Pulmonary artery endothelial cell (primary cell): ENCODE data around the gene PNMA1. TPM values are rescaled to one million over a fixed set of nuclear protein-coding genes. Genes with fewer than 3 reads are reported as not detected.
A peak's percentile ranks its signal among the peaks of the same experiment; 100 is the strongest.

ENCODE experiments used
- DNase-seq: peaks from one replicate; pipeline ENCODE4 v3.0.0-alpha.2; 2011; ENCODE audit warnings: low read depth, low spot score
- total RNA-seq: library from RNA; depleted of rRNA; stranded (reverse); fragments of >200 nt; gene quantifications from 2 replicates; pipeline ENCODE4 v1.2.3, GENCODE V29; 2014

PNMA1 gene
- total RNA-seq, 1 donor from 2014 or later: 25.3 TPM

DNA sequence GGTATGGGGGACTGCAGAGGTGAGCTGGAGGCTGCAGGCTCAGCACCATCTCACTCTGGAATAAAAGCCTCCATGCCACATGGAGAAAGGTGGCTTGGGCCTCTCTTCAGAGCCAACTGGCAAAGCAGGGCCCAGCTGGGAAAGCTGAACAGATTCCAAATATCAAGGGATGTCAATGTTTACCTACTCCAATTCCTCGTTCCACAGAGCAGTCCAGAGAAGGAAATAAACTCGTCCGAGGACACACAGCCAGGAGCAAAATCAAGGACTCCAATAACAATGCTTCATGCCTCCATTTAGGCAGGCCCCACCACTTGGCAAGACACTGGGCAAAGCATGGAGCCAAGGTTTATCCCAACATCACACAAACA lies 36.3 kb upstream of the PNMA1 start:
- DNase-seq: no peak

DNA sequence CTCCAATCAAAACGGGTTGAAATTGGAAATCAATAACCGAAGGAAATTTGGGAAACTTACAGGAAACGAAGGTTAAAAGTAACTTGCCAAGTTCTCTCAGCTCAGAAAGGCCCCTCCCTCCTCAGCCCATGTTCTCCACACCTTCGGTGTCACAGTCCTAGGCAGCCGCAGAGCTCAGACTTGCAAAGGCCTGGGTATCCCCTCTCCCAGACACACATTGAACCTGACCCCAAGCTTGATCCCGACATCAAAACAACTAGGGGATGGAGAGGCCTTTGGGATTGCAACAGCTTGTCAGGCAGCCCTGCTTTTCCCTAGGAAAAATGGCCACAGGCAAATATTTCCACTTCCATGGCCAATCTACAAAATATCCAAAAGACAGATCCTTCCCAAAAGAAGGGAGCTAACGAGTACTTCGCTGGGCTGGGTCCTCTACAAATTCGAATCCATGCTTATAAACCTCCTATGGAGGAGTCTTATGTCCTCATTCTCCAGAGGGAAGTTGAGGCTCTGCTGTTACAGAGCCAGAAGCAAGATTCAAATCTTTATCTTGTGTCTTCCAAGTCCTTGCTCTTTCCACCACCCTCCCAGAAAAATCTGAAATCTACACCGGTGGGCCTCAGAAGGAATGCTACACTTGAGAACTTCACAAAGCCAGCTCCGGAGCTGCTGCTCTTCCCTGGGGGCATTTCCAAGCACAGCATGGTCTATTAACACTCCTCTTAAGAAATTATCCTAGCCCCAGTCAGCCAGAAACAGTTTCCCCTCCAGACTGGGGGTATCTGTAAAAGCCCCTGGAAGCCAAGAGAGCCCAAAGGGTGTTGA lies 35.7 kb upstream of the PNMA1 start:
- no peak for DNase-seq

DNA sequence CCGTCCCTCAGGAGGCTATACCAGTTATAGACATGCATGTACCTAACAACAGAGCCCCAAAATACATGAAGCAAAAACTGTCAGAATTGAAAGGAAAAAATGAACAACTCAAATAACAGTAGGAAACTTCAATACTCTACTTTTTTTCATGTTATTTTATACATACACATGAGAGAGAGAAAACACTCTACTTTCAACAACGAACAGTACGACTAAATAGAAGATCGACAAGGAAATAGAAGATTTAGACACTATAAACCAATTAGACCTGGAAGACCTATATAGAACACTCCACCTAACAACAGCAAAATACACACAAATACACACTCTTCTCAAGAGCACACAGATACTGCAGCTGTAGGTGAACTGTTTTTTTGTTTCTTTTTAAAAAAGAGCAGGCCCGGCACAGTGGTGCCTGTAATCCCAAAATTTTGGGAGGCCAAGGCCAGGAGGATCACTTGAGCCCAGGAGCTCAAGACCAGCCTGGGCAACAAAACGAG lies 34.7 kb upstream of the PNMA1 start:
- DNase-seq: no peak

DNA sequence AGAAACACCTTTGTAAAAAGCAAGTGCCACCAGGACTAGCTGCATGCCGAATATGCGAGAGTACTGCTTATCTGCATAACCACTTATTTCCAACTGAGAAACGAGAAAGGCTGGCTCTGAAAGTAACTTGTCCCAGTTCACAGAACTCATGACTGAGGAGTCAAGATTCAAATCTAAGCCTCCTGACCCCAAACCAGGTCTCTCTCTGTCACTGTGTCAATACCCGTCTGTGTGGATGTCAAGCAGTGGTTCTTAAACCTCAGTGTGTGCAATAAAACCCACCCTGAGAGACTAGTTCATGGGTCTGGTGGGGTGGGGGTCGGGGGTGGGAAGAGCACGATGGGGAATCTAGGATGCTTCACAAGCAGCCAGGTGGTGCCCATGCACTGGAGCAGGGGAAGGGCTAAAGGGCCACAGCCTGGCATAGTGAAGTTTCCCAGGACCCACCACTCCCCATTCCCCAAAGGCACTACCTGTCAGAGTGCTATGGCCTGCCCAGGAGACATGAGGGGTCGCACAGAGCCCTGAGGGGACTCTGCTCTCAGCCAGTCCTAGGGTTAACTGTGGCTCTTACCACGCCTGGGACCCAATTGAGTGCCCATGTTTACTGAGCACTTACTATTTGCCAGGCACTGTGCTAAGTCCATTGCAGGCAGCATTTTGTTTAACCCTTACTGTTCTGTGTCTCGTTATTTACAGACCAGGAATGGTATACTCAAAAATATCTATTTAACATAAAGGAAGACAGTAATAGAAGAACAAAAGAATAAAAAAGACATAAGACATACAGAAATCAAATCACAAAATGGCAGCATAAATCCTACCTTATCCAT lies 33.4 kb upstream of the PNMA1 start:
- no peak for DNase-seq

DNA sequence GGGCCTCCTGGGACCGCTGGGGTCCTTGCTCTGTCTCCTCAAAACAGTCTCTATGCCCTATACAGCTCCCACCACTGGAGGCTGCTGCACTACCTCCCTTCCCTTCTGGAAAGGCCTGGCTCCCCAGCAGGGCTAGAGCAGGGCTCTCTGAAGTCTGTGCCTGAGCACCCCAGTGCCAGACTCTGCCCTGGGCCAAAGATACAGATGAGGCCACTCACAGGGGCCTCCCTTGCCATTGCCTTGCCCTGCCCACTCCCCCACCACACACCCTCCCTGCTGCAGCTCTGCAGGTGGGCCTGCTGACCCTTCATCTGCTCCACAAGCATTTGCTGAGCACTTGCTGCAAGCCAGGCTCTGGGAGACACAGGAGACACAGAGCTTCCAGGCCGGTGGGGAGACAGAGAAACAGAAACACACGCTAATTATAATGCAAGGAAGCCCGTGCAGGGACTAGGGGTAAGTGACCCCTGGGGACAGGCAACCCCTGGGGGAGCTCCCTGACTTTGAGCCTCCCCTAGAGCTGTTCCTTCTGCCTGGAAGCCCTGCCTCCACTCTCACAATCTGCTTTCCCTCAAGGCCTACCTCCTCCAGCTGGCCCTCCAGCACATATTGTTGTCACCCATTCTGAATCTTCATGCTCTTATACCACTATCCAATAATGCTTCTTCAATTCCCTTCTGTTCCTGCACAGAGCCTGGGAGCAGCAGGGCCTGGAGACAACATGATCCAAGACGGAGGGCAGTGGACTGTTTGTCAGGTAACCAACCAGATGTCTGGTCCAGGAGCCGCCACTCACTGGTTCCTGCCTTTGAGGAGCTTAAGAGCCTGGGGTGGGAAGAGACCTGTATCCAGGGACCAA lies 32.6 kb upstream of the PNMA1 start:
- no peak for DNase-seq

DNA sequence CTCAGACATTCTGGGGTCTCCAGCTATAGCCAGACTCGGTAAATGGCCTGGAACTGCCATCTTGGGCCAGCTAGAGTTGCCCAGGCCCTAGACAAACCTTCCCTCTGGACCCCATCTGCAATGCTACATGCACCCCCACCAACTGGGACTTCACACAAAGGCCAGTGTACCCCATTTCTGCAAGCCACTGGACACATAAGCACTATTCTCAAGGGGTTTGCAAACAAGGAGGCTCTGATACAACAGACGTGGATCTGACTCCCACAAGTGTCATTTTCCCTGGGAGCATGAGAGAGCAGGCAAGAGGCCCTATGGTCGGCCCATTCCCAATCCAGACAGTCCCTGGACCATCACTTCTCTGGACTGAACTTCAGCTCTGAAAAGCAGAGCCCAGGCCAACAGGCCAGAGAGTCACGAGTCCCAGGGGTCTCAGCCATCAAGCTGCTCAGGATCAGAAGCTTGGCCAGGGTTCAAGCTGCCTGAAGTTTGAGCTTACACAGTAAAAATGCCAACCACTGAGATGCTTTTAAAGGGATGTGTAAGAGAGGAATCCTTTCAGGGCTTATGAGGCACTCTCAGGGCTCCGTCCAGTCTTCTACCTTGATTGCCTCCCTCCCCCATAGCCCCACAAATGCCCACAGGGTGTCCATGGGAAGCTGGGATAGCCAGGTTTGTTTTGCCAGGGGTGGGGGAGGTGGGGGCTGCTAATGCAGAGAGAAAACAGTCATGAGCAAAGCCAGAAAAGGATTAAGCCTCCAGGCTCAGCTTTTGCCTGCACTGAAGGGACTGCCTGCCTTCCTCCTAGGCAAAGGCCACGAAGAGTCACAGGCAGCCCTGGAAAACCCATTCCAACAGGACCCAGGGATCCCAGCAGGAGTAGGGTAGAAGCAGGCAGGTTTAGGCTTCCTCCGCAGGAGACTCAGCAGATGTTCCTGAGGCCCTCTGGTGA lies 31.7 kb upstream of the PNMA1 start:
- no peak for DNase-seq

DNA sequence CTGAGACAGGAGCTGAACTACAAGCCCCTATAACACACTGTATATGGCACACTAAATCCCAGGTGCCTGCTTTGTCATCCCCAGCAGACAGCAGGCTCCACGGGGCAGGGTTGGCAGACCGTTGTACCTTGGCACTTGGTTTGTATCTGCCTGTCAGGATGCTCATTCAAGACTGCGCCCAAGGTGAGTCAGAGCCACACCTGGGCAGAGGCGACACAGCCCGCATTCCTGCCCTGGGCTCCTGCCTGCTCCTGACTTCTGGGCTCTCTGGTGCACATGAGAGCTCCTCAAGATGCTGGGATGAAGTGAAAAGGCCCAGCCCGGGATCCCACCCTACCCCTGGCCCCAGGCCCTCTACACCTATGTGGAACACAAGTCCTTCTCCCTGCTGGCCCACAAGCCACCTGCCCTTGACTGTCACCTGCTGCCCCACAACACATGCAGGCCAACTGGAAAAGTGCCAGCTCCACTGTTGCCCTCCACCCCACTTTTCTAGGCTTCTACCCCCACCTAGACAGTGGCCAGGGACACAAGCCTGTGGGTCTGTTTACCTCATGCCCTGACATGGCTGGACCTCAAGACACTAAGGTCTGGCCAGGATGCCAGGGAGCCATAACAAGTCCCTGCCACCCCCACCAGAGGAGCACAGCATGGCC lies 30.8 kb upstream of the PNMA1 start:
- no peak for DNase-seq

DNA sequence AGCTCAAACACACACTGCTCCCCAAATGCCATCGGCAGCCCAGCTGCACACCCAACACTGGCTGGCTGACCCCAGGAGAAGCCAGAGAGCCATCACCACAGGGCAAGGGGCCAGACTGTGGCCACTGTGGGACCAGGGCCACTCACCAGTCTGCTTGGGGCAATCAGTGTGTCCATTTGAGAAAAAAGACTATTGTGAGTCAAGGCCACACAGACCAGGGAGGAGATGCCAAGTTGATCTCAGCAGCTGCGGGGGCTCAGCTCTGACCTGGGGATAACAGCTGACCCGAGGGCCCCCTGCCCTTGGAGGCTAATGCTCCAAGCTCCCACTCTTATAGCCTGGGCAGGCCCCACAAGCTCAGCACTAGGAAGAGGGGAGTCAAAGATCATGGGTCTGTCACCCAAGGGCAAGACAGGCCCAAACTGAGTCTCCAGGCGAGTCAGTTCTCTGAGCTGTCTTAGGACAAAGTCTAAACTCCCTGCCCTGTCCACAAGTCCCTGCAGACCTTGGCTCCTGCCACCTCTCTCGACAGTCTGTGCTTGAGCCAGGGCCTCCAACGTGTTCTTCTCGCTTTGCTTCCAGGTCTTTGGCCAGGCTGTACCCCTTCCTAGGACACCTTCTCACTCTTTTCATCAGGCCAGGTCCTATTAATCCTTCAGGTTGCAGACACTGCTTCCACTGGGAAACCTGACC lies 30.1 kb upstream of the PNMA1 start:
- DNase-seq: no peak

DNA sequence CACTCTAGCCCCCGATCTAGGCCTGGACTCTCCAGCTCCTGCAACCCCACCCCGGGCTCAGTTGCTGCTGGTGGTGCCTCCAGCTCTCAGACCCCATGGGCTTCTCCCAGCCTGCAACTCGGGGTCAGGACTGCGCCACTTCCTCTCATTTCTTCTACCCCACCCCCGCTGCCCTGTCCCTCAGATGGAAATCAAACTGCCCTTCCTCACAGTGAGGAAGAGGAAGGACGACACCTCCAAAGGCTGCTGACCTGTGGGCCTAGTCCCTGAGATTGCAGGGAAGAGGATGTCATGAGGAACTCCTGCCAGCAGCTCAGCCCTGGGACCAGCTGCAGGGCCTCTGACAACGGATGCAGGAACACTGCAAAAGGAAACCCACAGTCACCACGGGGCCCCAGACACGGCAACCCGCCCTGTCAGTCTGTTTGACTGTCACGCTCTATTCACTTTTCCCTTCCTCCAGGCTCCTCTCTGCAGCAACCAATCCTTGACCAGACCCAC lies 29.3 kb upstream of the PNMA1 start:
- DNase-seq: no peak

DNA sequence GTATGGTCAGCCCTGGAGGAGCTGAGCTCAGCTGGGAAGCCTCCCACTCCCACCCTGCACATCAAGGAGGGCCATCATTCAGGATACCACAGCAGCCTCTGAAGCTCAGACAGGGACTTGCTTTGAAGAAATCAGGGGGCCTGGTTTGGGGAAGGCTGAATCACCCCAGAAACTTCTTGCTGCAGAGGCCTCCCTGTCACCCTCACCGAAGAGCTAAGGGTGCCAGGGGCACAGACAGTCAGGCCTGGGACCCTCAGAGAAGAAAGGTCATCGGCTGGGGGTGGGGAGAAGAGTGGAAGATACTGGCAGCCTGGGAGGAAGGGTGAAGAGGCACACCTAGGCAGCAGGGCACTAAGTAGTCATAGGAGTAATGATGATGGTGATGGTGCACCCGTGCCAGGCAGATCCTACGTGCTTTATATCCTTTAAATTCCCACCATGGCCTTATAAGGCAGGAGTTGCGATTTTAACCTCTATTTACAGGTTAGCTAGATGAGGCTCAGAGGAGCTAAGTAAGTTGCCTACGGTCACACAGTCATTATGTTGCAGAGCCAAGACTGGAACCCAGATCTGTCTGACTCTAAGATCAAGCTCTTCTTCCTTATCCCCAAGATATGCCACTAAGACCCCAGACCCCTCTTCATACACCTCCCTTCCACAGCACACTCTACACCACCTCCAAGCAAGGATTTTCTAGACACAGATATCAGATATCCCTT lies 28.5 kb upstream of the PNMA1 start:
- no peak for DNase-seq

DNA sequence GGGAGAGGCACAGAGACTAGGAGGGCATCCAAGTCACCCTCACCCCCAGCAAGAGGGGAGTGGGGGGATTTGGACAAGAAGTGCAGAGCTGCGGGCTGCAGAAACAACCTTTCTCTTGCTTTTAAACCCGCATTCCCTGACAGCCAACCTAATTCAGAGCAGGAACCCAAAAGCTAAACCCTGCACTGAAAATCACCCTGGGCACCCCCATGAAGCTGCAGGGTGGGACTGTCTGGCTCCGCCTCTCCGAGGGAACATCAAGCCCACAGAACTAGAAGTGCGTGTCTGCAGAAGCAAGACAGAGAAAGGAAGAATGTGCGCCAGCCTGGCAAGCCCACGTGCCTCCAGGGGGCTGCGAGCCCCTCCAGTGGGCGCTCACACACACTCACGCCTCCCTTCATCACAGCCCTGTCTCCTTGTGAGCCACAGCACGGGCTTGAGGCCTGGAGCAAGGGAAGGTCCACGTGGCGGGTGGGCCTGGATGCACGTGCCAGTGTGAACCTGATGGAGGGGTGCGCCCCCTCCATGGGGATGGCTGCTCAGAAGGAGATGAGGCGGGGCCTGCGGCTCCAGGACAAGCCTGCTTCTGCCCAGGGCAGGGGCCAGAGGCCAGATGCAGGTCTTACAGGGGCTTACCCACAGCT lies 27.8 kb upstream of the PNMA1 start:
- no peak for DNase-seq

DNA sequence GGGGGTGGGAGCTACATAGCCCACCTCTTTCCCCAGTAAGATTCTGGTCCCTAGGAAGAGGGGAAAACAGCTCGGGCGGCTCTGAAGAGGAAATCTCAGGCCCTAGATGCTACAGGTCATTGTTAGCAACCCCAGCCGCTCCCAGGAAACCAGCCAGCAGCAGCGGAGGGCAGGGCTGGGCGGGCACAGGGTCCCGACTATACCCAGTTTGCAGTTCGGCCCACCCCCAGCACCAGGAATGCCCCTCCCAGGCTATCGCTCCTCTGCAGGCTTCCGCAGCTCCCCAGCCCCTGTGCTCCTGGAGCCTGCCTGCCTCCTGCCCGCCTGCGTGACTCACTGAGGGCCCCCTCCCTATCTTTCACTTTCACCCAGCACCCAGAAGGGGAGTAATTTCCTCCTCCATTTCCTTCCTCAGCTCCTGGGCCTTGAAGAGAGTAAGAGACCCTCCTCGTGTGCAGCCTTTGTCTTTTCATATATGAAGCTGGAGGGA lies 27.2 kb upstream of the PNMA1 start:
- peak; percentile 83 for DNase-seq

DNA sequence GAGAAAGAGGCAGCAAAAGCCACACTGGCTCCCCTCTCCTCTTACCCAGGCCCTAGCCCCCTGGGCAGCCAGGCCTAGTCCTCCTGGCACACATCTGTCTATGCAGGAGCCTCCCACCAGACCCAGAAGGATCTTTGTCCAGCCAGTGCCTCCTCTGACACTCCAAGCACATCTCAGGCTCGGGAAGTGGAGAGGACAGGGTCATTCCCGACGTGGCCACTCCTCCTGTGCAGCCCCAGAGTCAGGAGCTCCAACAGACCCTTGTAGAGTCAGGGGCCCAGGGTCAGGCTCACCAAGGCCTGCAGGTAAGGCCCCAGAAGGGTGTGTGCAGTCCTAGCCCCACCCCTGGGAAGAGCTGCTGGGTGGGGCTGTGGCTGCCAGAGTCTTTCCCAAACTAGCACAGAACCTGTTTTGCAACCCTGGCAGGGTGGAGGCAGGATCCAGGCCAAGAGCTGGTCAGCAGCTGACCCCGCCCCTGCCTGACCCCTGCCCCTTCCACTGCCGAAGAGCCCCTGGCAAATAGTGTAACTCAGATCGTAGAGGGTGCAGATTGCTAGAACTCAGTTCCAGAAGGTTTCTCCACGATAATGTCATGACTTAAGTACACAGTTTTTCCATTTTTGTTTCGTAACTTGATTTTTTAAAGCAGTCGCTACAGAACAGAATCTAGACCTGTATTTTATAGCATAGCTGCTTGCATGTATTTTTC lies 26.6 kb upstream of the PNMA1 start:
- no peak for DNase-seq

DNA sequence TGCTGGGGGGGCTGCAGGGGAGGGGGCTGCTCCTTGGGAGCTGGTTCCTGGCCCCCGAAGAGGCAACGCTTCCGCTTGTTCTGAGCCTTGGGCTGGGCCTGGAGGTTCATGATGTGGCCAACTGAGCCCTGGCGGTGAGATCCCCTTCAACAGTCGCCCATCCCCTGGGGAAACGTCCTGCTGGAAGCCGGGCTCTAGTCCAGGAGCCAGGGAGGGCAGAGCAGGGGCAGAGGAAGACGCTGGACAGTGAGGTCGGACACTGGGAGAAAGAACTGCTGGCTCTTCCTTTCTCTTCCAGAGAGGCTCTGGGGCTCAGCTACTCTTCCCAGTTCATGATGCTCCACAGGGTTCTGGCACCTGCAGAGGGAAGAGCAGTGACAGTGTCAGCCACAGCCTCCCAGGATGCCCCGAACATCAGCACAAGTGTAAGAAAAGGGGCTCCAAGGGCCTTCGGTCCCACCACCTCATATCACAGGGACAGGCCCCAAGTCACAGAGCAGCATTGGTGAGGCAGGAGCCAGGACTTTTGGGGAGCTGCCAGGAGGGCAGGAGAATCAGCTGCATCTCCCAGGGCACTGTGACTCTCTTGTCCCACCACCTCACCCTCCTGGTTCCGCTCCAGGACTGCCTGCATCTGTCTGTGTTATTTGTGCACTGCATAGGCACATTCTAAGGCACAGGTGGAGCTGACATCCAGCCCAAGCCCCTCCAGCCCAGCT lies 25.9 kb upstream of the PNMA1 start:
- no peak for DNase-seq

DNA sequence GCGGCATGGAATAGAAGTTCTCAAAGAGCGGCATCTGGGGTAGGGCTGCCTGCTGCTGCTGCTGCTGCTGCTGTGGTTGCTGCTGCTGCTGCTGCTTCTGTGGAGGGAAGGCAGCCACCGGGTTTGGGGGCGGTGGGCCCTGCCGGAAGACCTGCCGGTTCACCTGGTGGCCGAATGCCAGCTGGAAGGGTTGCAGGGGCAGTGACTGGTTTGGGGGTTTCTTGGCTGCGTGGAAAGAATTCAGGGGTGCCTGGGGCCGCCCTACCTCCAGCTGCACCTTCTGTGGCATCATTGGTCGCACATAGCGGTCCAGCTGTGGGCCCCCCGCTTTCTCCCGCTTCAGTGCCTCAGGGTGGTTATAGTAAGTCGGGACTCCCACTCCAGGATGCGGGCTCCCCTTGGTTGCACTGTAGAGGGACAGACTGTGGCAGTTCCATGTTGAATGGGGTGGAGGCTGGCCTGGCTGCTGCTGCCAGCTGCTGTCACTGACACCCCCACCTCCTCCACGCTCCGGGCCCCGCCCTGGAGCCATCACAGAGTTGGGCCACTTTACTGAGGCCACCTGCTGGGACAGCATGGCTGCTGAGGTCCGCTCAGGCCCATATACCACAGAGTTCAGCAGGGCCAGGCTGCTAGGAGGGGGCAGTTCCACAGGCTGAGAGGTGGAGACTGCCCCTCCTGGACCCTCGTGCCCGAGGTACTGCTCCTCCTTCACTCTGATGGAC lies 25.2 kb upstream of the PNMA1 start:
- DNase-seq: no peak
